Common myeloid progenitor, CD34-positive (primary cell): ENCODE measurements around the gene CD300LD.

Experiments used
- CTCF ChIA-PET: fragments of 350-600 bp; sonication (Branson Sonifier 250); formaldehyde crosslinking; loops from one replicate; lab custom pipeline; 2021; ENCODE audit warnings: antibody characterized with exemption; lab: Charles Lee
- POLR2A ChIA-PET: fragments of 350-600 bp; sonication (Branson Sonifier 250); formaldehyde crosslinking; loops from one replicate; lab custom pipeline; 2021; ENCODE audit warnings: antibody characterized with exemption; lab: Charles Lee
- DNase-seq, 3 donors: peaks; one replicate each; pipeline versions ENCODE4 v3.0.0 to v3.0.0-alpha.2; 2013
- H3K27ac ChIP-seq, 2 experiments: 1 replicate in 1 of 2; 2 replicates in 1 of 2; pipeline ENCODE4 v1.7.0; 2013; ENCODE audit warnings: inconsistent platforms in 2 of 2, low read length in 2 of 2, mild to moderate bottlenecking in 2 of 2, low read depth in 1 of 2, moderate library complexity in 1 of 2; ENCODE audit not compliant: severe bottlenecking in 2 of 2, insufficient read depth in 1 of 2, poor library complexity in 1 of 2
- H3K27me3 ChIP-seq, 5 experiments: replicated peaks in 2 of 5; 1 replicate in 3 of 5; 2 replicates in 2 of 5; pipeline versions ENCODE4 v1.6.1 to v1.7.0; 2013; ENCODE audit warnings: low read length in 4 of 5, mild to moderate bottlenecking in 2 of 5, moderate library complexity in 2 of 5, inconsistent platforms in 1 of 5; ENCODE audit not compliant: insufficient read depth in 5 of 5, control insufficient read depth in 4 of 5
- H3K36me3 ChIP-seq, 4 experiments: 1 replicate in 2 of 4; 2 replicates in 2 of 4; pipeline versions ENCODE4 v1.6.1 to v1.7.0; 2013; ENCODE audit warnings: low read length in 3 of 4, control low read depth in 1 of 4, mild to moderate bottlenecking in 1 of 4; ENCODE audit not compliant: control insufficient read depth in 4 of 4, insufficient read depth in 4 of 4
- H3K4me1 ChIP-seq, 4 experiments: 1 replicate in 3 of 4; 2 replicates in 1 of 4; pipeline versions ENCODE4 v1.6.1 to v1.7.1; 2013; ENCODE audit warnings: low read length in 3 of 4, mild to moderate bottlenecking in 3 of 4, control low read depth in 1 of 4, inconsistent platforms in 1 of 4, moderate library complexity in 1 of 4; ENCODE audit not compliant: control insufficient read depth in 4 of 4, insufficient read depth in 4 of 4; ENCODE audit errors: control extremely low read depth in 1 of 4
- H3K4me3 ChIP-seq, 7 experiments: 1 replicate in 4 of 7; 2 replicates in 3 of 7; pipeline versions ENCODE4 v1.5.1 to v1.7.0; 2013; ENCODE audit warnings: mild to moderate bottlenecking in 7 of 7, low read length in 6 of 7, moderate library complexity in 6 of 7, inconsistent platforms in 2 of 7, low read depth in 2 of 7, control low read depth in 1 of 7; ENCODE audit not compliant: insufficient read depth in 4 of 7, control insufficient read depth in 1 of 7; ENCODE audit errors: extremely low read depth in 1 of 7
- H3K9me3 ChIP-seq, 5 experiments: 1 replicate in 4 of 5; 2 replicates in 1 of 5; pipeline versions ENCODE4 v1.6.1 to v1.7.1; 2013; ENCODE audit warnings: low read length in 4 of 5, mild to moderate bottlenecking in 2 of 5, inconsistent platforms in 1 of 5, low read depth in 1 of 5, moderate library complexity in 1 of 5; ENCODE audit not compliant: control insufficient read depth in 4 of 5, insufficient read depth in 2 of 5; ENCODE audit errors: control extremely low read depth in 1 of 5
- WGBS: methylation state at CpG from one replicate; pipeline ENCODE4 v1.1.5; 2013; ENCODE audit not compliant: insufficient coverage; 5-methylcytosine and 5-hydroxymethylcytosine counted together

CD300LD gene

GRCh38 chr17:74536890-74537289 lies 55.2 kb downstream of the CD300LD start:
- peaks cover 0 to 3% (median 0%) of the 10 kb centered on the region in 5 experiments for H3K9me3 ChIP-seq
- H3K27me3 ChIP-seq = no peaks in the 10 kb centered on the region
- no peak for DNase-seq
- CTCF ChIA-PET = interaction anchor here (0.9 to 1.3 kb wide), 3 partner anchors 65 to 170 kb away, joined by 3 read pairs; partner anchors contain the start of gene GPR142
- POLR2A ChIA-PET = no interaction called here
- 91% methylated on average over 1 of the region's 3 CpGs for WGBS
- no peak overlapping the region for H3K27ac ChIP-seq
- no peaks in the 10 kb centered on the region for H3K36me3 ChIP-seq
- no peak overlapping the region for H3K4me3 ChIP-seq
- H3K4me1 ChIP-seq = peaks cover 8 to 15% (median 11%) of the 10 kb centered on the region in 4 experiments

- Histone ChIP-seq H3K27me3 (no peaks in the 10 kb centered on the region), H3K4me1 (peaks cover 10 to 34% (median 23%) of the 10 kb centered on the region in 4 experiments), H3K36me3 (no peaks in the 10 kb centered on the region), H3K4me3 (peak overlapping the region in 5 of 7 experiments; percentile 56 to 76 (median 63)), H3K27ac (peak overlapping the region in 1 of 2 experiments; percentile 60), H3K9me3 (peaks cover 0 to 3% (median 0%) of the 10 kb centered on the region in 5 experiments)
- POLR2A ChIA-PET = interaction anchor here (0.6 to 1.7 kb wide), 3 partner anchors 65 to 153 kb away, joined by 3 to 6 read pairs (median 6); partner anchors contain the start of gene CD300A
- 0% methylated on average over 8 of the region's 10 CpGs for WGBS
- CTCF ChIA-PET = interaction anchor here (0.7 to 2.9 kb wide), 39 partner anchors 9 to 324 kb away, joined by 3 to 31 read pairs (median 4); partner anchors contain the start of genes BTBD17 and GPR142
- DNase-seq = peak; percentile 94 to 98 (median 97)
These were observed 60.0 kb downstream of the CD300LD start for GRCh38 chr17:74532115-74532514.

- peak in 2 of 3 donors; percentile 74 to 77 for DNase-seq
- ChIA-PET CTCF (interaction anchor here (0.9 to 2.9 kb wide), 19 partner anchors 8 to 323 kb away, joined by 3 to 31 read pairs (median 4); partner anchors contain the start of gene GPR142), POLR2A (interaction anchor here (1.7 kb wide), 1 partner anchor 64 kb away, joined by 6 read pairs; the partner anchor contains the start of gene CD300A)
- Histone ChIP-seq H3K4me1 (peaks cover 10 to 34% (median 23%) of the 10 kb centered on the region in 4 experiments), H3K36me3 (no peaks in the 10 kb centered on the region), H3K27ac (peak within 1 kb of the TSS in 1 of 2 experiments; percentile 60), H3K27me3 (no peaks in the 10 kb centered on the region), H3K4me3 (peak within 1 kb of the TSS in 5 of 7 experiments; percentile 56 to 76 (median 63)), H3K9me3 (peaks cover 0 to 3% (median 0%) of the 10 kb centered on the region in 5 experiments)
- 22% methylated on average over 4 of the region's 10 CpGs for WGBS
These were observed 60.8 kb downstream of the CD300LD start, which contains the start of gene CD300LB for GRCh38 chr17:74531231-74531761. Gene CD300LB (minus strand): TSS chr17:74531475. CDS start chr17:74531350, 125 bp downstream.

- ChIA-PET POLR2A (interaction anchor here (1.7 kb wide), 1 partner anchor 64 kb away, joined by 6 read pairs; the partner anchor contains the start of gene CD300A), CTCF (interaction anchor here (0.5 to 1.9 kb wide), 7 partner anchors 10 to 245 kb away, joined by 3 to 13 read pairs (median 3); no protein-coding TSS in a partner anchor)
- Histone ChIP-seq H3K36me3 (no peaks in the 10 kb centered on the region), H3K4me1 (peaks cover 10 to 34% (median 23%) of the 10 kb centered on the region in 4 experiments), H3K27ac (no peak overlapping the region), H3K4me3 (no peak overlapping the region), H3K9me3 (peaks cover 0 to 3% (median 0%) of the 10 kb centered on the region in 5 experiments), H3K27me3 (no peaks in the 10 kb centered on the region)
- WGBS = 98% methylated on average over 5 of the region's 5 CpGs
- no peak for DNase-seq
These were observed 61.3 kb downstream of the CD300LD start for GRCh38 chr17:74530831-74531150.
